Medulla oblongata (tissue), 1 donor: ENCODE results near the gene WDFY2.

ENCODE experiments used
- DNase-seq: peaks from one replicate; pipeline ENCODE4 v3.0.0-alpha.2; 2015; ENCODE audit errors: extremely low spot score

The WDFY2 gene

GRCh38 chr13:51816604-51817249 lies 232.5 kb downstream of the WDFY2 start:
- DNase-seq = no peak
